Hematopoietic multipotent progenitor cell treated with erythropoietin and hydrocortisone succinate and interleukin-3 and kit ligand, for 17 days (in vitro differentiated cells): ENCODE measurements around the gene UBL4B.

Experiments used
- DNase-seq: peaks from one replicate; pipeline ENCODE4 v3.0.0-alpha.2; 2015; ENCODE audit warnings: low spot score

The UBL4B gene

GRCh38 chr1:110155878-110156522 lies 43.8 kb downstream of the UBL4B start:
- no peak for DNase-seq

GRCh38 chr1:110158261-110158660 lies 46.0 kb downstream of the UBL4B start:
- no peak for DNase-seq

- DNase-seq, result no peak
These were observed 46.9 kb downstream of the UBL4B start for GRCh38 chr1:110159168-110159567.

- DNase-seq, result no peak
These were observed 48.4 kb downstream of the UBL4B start for GRCh38 chr1:110160538-110161100.

GRCh38 chr1:110161165-110161564 lies 48.9 kb downstream of the UBL4B start:
- DNase-seq, result no peak

- no peak for DNase-seq
These were observed 49.6 kb downstream of the UBL4B start for GRCh38 chr1:110161849-110162248.
